ENCODE measurements around the gene BARHL1.

DNA sequence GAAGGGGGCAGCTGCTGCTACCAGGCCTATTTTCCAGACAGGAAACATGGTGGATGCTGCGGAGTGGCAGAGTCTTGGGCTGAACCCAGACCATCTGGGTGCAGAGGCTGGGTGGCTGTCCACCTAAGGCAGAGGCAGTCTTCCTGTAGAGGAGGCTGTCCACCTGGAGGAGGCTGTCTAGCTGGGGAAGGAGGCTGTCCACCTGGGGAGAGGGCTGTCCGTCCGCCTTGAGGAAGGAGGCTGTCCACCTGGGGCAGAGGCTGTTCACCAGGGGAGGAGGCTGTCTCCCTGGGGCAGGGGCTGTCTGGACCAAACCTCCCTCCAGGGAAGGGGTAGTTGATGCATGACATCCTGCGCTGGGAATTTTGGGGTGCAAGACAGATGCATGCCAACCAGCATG is 39.2 kb upstream of the BARHL1 start:
- TF ChIP-seq TCF7L2 (IDR thresholded peaks at IDR 0.05; ENCODE audit: borderline replicate concordance, extremely low read depth, insufficient read depth, insufficient read length) (no peak), EZH2phosphoT487 (IDR thresholded peaks at IDR 0.05; ENCODE audit: borderline replicate concordance) (no peak), POLR2AphosphoS5 (IDR thresholded peaks at IDR 0.05; ENCODE audit: low read depth, low read length) (no peak), POLR2A (IDR thresholded peaks at IDR 0.05; ENCODE audit: borderline replicate concordance, extremely low read depth, insufficient read depth, insufficient read length) (no peak), ZFX (IDR thresholded peaks at IDR 0.05) (no peak), SIN3A (IDR thresholded peaks at IDR 0.05; ENCODE audit: low read depth) (no peak)
- TF ChIP-seq, protein P1, sequence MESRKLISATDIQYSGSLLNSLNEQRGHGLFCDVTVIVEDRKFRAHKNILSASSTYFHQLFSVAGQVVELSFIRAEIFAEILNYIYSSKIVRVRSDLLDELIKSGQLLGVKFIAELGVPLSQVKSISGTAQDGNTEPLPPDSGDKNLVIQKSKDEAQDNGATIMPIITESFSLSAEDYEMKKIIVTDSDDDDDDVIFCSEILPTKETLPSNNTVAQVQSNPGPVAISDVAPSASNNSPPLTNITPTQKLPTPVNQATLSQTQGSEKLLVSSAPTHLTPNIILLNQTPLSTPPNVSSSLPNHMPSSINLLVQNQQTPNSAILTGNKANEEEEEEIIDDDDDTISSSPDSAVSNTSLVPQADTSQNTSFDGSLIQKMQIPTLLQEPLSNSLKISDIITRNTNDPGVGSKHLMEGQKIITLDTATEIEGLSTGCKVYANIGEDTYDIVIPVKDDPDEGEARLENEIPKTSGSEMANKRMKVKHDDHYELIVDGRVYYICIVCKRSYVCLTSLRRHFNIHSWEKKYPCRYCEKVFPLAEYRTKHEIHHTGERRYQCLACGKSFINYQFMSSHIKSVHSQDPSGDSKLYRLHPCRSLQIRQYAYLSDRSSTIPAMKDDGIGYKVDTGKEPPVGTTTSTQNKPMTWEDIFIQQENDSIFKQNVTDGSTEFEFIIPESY (IDR thresholded peaks at IDR 0.05; ENCODE audit: extremely low read depth, insufficient replicate concordance, low read length), result no peak
- TF ChIP-seq, protein P2, sequence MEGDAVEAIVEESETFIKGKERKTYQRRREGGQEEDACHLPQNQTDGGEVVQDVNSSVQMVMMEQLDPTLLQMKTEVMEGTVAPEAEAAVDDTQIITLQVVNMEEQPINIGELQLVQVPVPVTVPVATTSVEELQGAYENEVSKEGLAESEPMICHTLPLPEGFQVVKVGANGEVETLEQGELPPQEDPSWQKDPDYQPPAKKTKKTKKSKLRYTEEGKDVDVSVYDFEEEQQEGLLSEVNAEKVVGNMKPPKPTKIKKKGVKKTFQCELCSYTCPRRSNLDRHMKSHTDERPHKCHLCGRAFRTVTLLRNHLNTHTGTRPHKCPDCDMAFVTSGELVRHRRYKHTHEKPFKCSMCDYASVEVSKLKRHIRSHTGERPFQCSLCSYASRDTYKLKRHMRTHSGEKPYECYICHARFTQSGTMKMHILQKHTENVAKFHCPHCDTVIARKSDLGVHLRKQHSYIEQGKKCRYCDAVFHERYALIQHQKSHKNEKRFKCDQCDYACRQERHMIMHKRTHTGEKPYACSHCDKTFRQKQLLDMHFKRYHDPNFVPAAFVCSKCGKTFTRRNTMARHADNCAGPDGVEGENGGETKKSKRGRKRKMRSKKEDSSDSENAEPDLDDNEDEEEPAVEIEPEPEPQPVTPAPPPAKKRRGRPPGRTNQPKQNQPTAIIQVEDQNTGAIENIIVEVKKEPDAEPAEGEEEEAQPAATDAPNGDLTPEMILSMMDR (IDR thresholded peaks at IDR 0.05 in 2 of 3, conservative IDR thresholded peaks at IDR 0.05 in 1 of 3; ENCODE audit: borderline replicate concordance in 1 of 3, insufficient read depth in 1 of 3, low read depth in 2 of 3, low read length in 2 of 3), result no peak

Data from HCT116 (cell line).